ENCODE measurements around the gene CDH4. TPM values are rescaled to one million over a fixed set of nuclear protein-coding genes. Genes with fewer than 3 reads are reported as not detected.

CDH4 gene
- total RNA-seq, 1 experiment from 2014 or later, result not detected

GRCh38 chr20:61956396-61957342 lies 704.6 kb downstream of the CDH4 start:
- H3K4me3 ChIP-seq (ENCODE audit: low read depth, low read length), result peak overlapping the region; percentile 6
- peak overlapping the region; percentile 49 for H3K4me3 Mint-ChIP-seq (ENCODE audit: unreplicated experiment)
- no peak overlapping the region for H3K27ac Mint-ChIP-seq (ENCODE audit: unreplicated experiment)
- TF ChIP-seq CTCF (IDR thresholded peaks at IDR 0.05; ENCODE audit: insufficient read depth in 1 of 2, low read depth in 1 of 2, low read length in 1 of 2, severe bottlenecking in 1 of 2, unreplicated experiment in 1 of 2), result no peak
- no peaks in the 10 kb centered on the region for H3K9me3 Mint-ChIP-seq (ENCODE audit: unreplicated experiment)
- peaks cover 6% of the 10 kb centered on the region for H3K36me3 Mint-ChIP-seq (ENCODE audit: insufficient read depth, unreplicated experiment)
- peak; percentile 67 to 70 for DNase-seq
- H3K4me1 Mint-ChIP-seq (ENCODE audit: low read depth, unreplicated experiment), result peaks cover 24% of the 10 kb centered on the region
- no peaks in the 10 kb centered on the region for H3K27me3 Mint-ChIP-seq (ENCODE audit: insufficient read depth, unreplicated experiment)
- intact Hi-C loops (cut with micrococcal nuclease; ENCODE audit: unreplicated experiment), result no loop called here
- BruUV-seq (replicated peaks), result no TSS peak
- H3K9me3 ChIP-seq, result no peaks in the 10 kb centered on the region
- peaks cover 23% of the 10 kb centered on the region for H3K4me1 ChIP-seq
- no peaks in the 10 kb centered on the region for H3K27me3 ChIP-seq (replicated peaks; ENCODE audit: control insufficient read depth, insufficient read depth, low read length)
- no peaks in the 10 kb centered on the region for H3K36me3 ChIP-seq (ENCODE audit: control insufficient read depth, insufficient read depth, low read length)
- POLR2A ChIA-PET, result no interaction called here
- CTCF ChIA-PET, result no interaction called here

GRCh38 chr20:61957961-61958715 lies 706.1 kb downstream of the CDH4 start:
- Mint-ChIP-seq H3K36me3 (ENCODE audit: insufficient read depth, unreplicated experiment) (peaks cover 6% of the 10 kb centered on the region), H3K4me1 (ENCODE audit: low read depth, unreplicated experiment) (peaks cover 24% of the 10 kb centered on the region), H3K27me3 (ENCODE audit: insufficient read depth, unreplicated experiment) (no peaks in the 10 kb centered on the region), H3K27ac (ENCODE audit: unreplicated experiment) (no peak overlapping the region), H3K9me3 (ENCODE audit: unreplicated experiment) (no peaks in the 10 kb centered on the region), H3K4me3 (ENCODE audit: unreplicated experiment) (no peak overlapping the region)
- peak in 1 of 2 experiments; percentile 29 for DNase-seq
- H3K4me1 ChIP-seq, result peaks cover 23% of the 10 kb centered on the region
- intact Hi-C loops (cut with micrococcal nuclease; ENCODE audit: unreplicated experiment), result no loop called here
- TF ChIP-seq CTCF (IDR thresholded peaks at IDR 0.05; ENCODE audit: insufficient read depth in 1 of 2, low read depth in 1 of 2, low read length in 1 of 2, severe bottlenecking in 1 of 2, unreplicated experiment in 1 of 2), result no peak
- CTCF ChIA-PET, result no interaction called here
- BruUV-seq (replicated peaks), result no TSS peak
- no peaks in the 10 kb centered on the region for H3K27me3 ChIP-seq (replicated peaks; ENCODE audit: control insufficient read depth, insufficient read depth, low read length)
- no peaks in the 10 kb centered on the region for H3K9me3 ChIP-seq
- H3K36me3 ChIP-seq (ENCODE audit: control insufficient read depth, insufficient read depth, low read length), result no peaks in the 10 kb centered on the region
- no peak overlapping the region for H3K4me3 ChIP-seq (ENCODE audit: low read depth, low read length)
- POLR2A ChIA-PET, result no interaction called here
